Measurements from ENCODE around the gene ADIPOR1. TPM values are rescaled to one million over a fixed set of nuclear protein-coding genes. Genes with fewer than 3 reads are reported as not detected.

The ADIPOR1 gene
- polyA plus RNA-seq, 10 donors: 60.7 to 106 (median 70.6) TPM

Other genes with a start within 250 kb of the ADIPOR1 start
- under 1 TPM; 0.27 to 0.94 (median 0.39) TPM for gene SYT2, start 247.9 kb downstream of the ADIPOR1 start, polyA plus RNA-seq (ENCODE audit: insufficient read length in 10 of 10)
- 10 to 100 TPM; 41.8 to 55.4 (median 45.2) TPM for gene KDM5B, start 149.9 kb downstream of the ADIPOR1 start, polyA plus RNA-seq (ENCODE audit: insufficient read length in 10 of 10)
- 1 to 10 TPM; 1.6 to 4.0 (median 2.4) TPM for gene PCAT6, start 147.4 kb downstream of the ADIPOR1 start, polyA plus RNA-seq (ENCODE audit: insufficient read length in 10 of 10)
- gene RABIF, start 69.2 kb downstream of the ADIPOR1 start, polyA plus RNA-seq (ENCODE audit: insufficient read length in 10 of 10): 1 to 10 TPM; 5.8 to 7.9 (median 7.2) TPM
- 10 to 100 TPM; 16.8 to 26.1 (median 20.7) TPM for gene KLHL12, start 31.1 kb downstream of the ADIPOR1 start, polyA plus RNA-seq (ENCODE audit: insufficient read length in 10 of 10)
- gene CYB5R1, start 8.9 kb upstream of the ADIPOR1 start, polyA plus RNA-seq (ENCODE audit: insufficient read length in 10 of 10): 10 to 100 TPM; 59.8 to 95.6 (median 73.7) TPM
- gene TMEM183A, start 49.1 kb upstream of the ADIPOR1 start, polyA plus RNA-seq (ENCODE audit: insufficient read length in 10 of 10): 10 to 100 TPM; 35.2 to 50.1 (median 39.5) TPM
- 10 to 100 TPM; 19.9 to 68.4 (median 43.9) TPM for gene PPFIA4, start 68.2 kb upstream of the ADIPOR1 start, polyA plus RNA-seq (ENCODE audit: insufficient read length in 10 of 10)
- gene MYOG, start 127.7 kb upstream of the ADIPOR1 start, polyA plus RNA-seq (ENCODE audit: insufficient read length in 10 of 10): 100 to 1,000 TPM; 263 to 409 (median 353) TPM
- 1 to 10 TPM; 1.9 to 7.7 (median 4.5) TPM for gene ADORA1, start 169.4 kb upstream of the ADIPOR1 start, polyA plus RNA-seq (ENCODE audit: insufficient read length in 10 of 10)
- gene MYBPH, start 217.5 kb upstream of the ADIPOR1 start, polyA plus RNA-seq (ENCODE audit: insufficient read length in 10 of 10): 100 to 1,000 TPM; 136 to 473 (median 236) TPM
- gene CHI3L1, start 228.4 kb upstream of the ADIPOR1 start, polyA plus RNA-seq (ENCODE audit: insufficient read length in 10 of 10): 1 to 10 TPM in 3 of 10 donors, under 1 TPM in 7; 0.24 to 1.2 (median 0.65) TPM